GM12878 (cell line): Measurements from ENCODE around the gene ROR2. TPM values are rescaled to one million over a fixed set of nuclear protein-coding genes. Genes with fewer than 3 reads are reported as not detected.

Experiments
- BACH1 ChIP-seq: fragments of 450-650 bp; IDR thresholded peaks from 2 replicates; pipeline ENCODE4 v1.6.1; 2017; ENCODE audit warnings: mild to moderate bottlenecking, borderline replicate concordance
- CREB1 ChIP-seq: IDR thresholded peaks from 2 replicates; pipeline ENCODE4 v1.6.1; 2012; ENCODE audit warnings: low read depth, mild to moderate bottlenecking, inconsistent platforms
- EZH2 ChIP-seq: IDR thresholded peaks from 2 replicates; pipeline ENCODE4 v1.6.1; 2012; ENCODE audit warnings: low read depth, mild to moderate bottlenecking, control low read depth, inconsistent platforms, low read length, borderline replicate concordance; ENCODE audit not compliant: control insufficient read depth
- HSF1 ChIP-seq: fragments of 150-350 bp; IDR thresholded peaks from 2 replicates; pipeline ENCODE4 v1.6.1; 2014; ENCODE audit warnings: mild to moderate bottlenecking, low read depth, low read length
- IKZF2 ChIP-seq, 2 experiments: fragments of 450-650 bp; IDR thresholded peaks; 2 replicates each; pipeline ENCODE4 v1.6.1; 2017; ENCODE audit warnings: mild to moderate bottlenecking in 2 of 2, moderate library complexity in 2 of 2
- MAX ChIP-seq: IDR thresholded peaks from 2 replicates; pipeline ENCODE4 v1.6.1; 2012; ENCODE audit warnings: low read depth, low read length, improper control_type of control experiment
- SIX5 ChIP-seq: IDR thresholded peaks from 2 replicates; pipeline ENCODE4 v1.6.1; 2011; ENCODE audit warnings: mild to moderate bottlenecking, low read depth, low read length, moderate library complexity; ENCODE audit not compliant: severe bottlenecking
- STAT3 ChIP-seq: IDR thresholded peaks from 2 replicates; pipeline ENCODE4 v1.6.1; 2011; ENCODE audit warnings: low read depth, low read length, improper control_type of control experiment
- SUPT20H ChIP-seq: IDR thresholded peaks from 2 replicates; pipeline ENCODE4 v1.6.1; 2011; ENCODE audit warnings: low read depth, mild to moderate bottlenecking, low read length, moderate library complexity, borderline replicate concordance; ENCODE audit not compliant: control insufficient read depth
- ZBTB40 ChIP-seq: fragments of 450-650 bp; IDR thresholded peaks from 2 replicates; pipeline ENCODE4 v1.6.1; 2016; ENCODE audit warnings: mild to moderate bottlenecking, moderate library complexity, borderline replicate concordance
- polyA plus RNA-seq, 11 experiments: library from polyadenylated mRNA; depleted of rRNA in 4 of 11; unstranded in 6 of 11; stranded (reverse) in 5 of 11; fragments of >200 nt; fragmentation: Nextera tagmentation in 4 of 11; fragmentation: Illumina TruSeq in 1 of 11; extraction: Ambion mirVana in 4 of 11; extraction: Trizol in 1 of 11; gene quantifications; 1 replicate in 1 of 11; 2 replicates in 10 of 11; pipeline versions ENCODE4 v1.2.1 to v1.2.3, GENCODE V29; 2011 to 2016; ENCODE audit warnings: inconsistent platforms in 2 of 11, missing spikeins in 2 of 11, low read depth in 1 of 11
- total RNA-seq, 4 experiments: library from RNA; depleted of rRNA in 3 of 4; stranded (reverse); fragments of >200 nt in 3 of 4; fragmentation: Illumina TruSeq in 1 of 4; extraction: Trizol in 1 of 4; gene quantifications; 2 replicates each; pipeline versions ENCODE4 v1.2.1 to v1.2.3, GENCODE V29; 2013 to 2021

ROR2 gene
- total and polyA plus RNA-seq, 10 of the 15 experiments (the other 5 are each of a cell fraction or from before 2014, with no cell fraction given), result 0.03 to 0.05 TPM; not detected in 8

GRCh38 chr9:91557327-91557726 is 392.7 kb downstream of the ROR2 start (continued):
- TF ChIP-seq IKZF2 (IDR thresholded peaks at IDR 0.05) (no peak), SIX5 (no peak), BACH1 (no peak), ZBTB40 (no peak), SUPT20H (no peak), MAX (no peak), HSF1 (no peak), STAT3 (no peak), EZH2 (no peak), CREB1 (no peak)
